Panc1 (cell line): ENCODE results near the gene TSC22D1. TPM values are rescaled to one million over a fixed set of nuclear protein-coding genes. Genes with fewer than 3 reads are reported as not detected.

Experiments
- ATAC-seq: fragments of 200-7000 bp; cut with Tn5 transposase; 2 replicates; pipeline ENCODE4 v1.9.1; 2020; ENCODE audit warnings: mild to moderate bottlenecking, moderate library complexity
- BruUV-seq: library from RNA; stranded (reverse); fragments of 400-500 nt; replicated peaks from 2 replicates; lab custom pipeline; 2021; lab: Mats Ljungman, UMichigan
- CTCF ChIA-PET: fragments of 300-600 bp; sonication (Branson Sonifier 250); formaldehyde crosslinking; loops from one replicate; lab custom pipeline; 2022; ENCODE audit warnings: antibody characterized with exemption; lab: Charles Lee
- POLR2A ChIA-PET: fragments of 300-600 bp; sonication (Branson Sonifier 250); formaldehyde crosslinking; loops from one replicate; lab custom pipeline; 2022; ENCODE audit warnings: antibody characterized with exemption; lab: Charles Lee
- DNase-seq: peaks from one replicate; pipeline ENCODE4 v3.0.0-alpha.2; 2010; ENCODE audit warnings: low read depth, low spot score
- H3K27ac ChIP-seq: 2 replicates; pipeline ENCODE4 v1.5.1; 2011; ENCODE audit warnings: mild to moderate bottlenecking, low read length, inconsistent platforms
- H3K27me3 ChIP-seq: fragments of 200-500 bp; sonication (Bioruptor generic); 2 replicates; pipeline ENCODE4 v1.6.0; 2014; ENCODE audit warnings: low read length, inconsistent platforms; ENCODE audit not compliant: control insufficient read depth, insufficient read depth
- H3K36me3 ChIP-seq: fragments of 200-500 bp; sonication (Bioruptor generic); 2 replicates; pipeline ENCODE4 v1.5.1; 2014; ENCODE audit warnings: inconsistent platforms, mild to moderate bottlenecking, low read length, moderate library complexity; ENCODE audit not compliant: control insufficient read depth, insufficient read depth
- H3K4me1 ChIP-seq: 2 replicates; pipeline ENCODE4 v1.5.1; 2011; ENCODE audit warnings: inconsistent platforms, mild to moderate bottlenecking, low read length, moderate library complexity; ENCODE audit not compliant: control insufficient read depth, insufficient read depth
- H3K4me3 ChIP-seq, 2 experiments: 2 replicates each; pipeline ENCODE4 v1.5.1; 2011 to 2012; ENCODE audit warnings: low read depth in 2 of 2, low read length in 2 of 2, mild to moderate bottlenecking in 2 of 2, inconsistent platforms in 1 of 2, moderate library complexity in 1 of 2
- H3K9me3 ChIP-seq: fragments of 200-500 bp; sonication (Bioruptor generic); 2 replicates; pipeline ENCODE4 v1.5.1; 2014; ENCODE audit warnings: low read depth, mild to moderate bottlenecking, inconsistent platforms, low read length, moderate library complexity; ENCODE audit not compliant: control insufficient read depth, insufficient read depth
- CTCF ChIP-seq: fragments of 450-650 bp; IDR thresholded peaks from 2 replicates; pipeline ENCODE4 v1.5.1; 2017; ENCODE audit warnings: mild to moderate bottlenecking
- POLR2AphosphoS5 ChIP-seq: IDR thresholded peaks from 2 replicates; pipeline ENCODE4 v1.6.1; 2012; ENCODE audit warnings: mild to moderate bottlenecking, low read depth, low read length, moderate library complexity
- REST ChIP-seq, 2 experiments: IDR thresholded peaks; 2 replicates each; pipeline ENCODE4 v1.6.1; 2011 to 2012; ENCODE audit warnings: low read depth in 2 of 2, control low read depth in 1 of 2, low read length in 1 of 2, mild to moderate bottlenecking in 1 of 2, moderate library complexity in 1 of 2; ENCODE audit not compliant: insufficient read depth in 1 of 2
- SIN3A ChIP-seq: IDR thresholded peaks from 2 replicates; pipeline ENCODE4 v1.6.1; 2012; ENCODE audit warnings: low read depth, mild to moderate bottlenecking, low read length, moderate library complexity, borderline replicate concordance; ENCODE audit not compliant: insufficient read depth
- TCF7L2 ChIP-seq: IDR thresholded peaks from 2 replicates; pipeline ENCODE4 v1.6.1; 2011; ENCODE audit warnings: mild to moderate bottlenecking, low read depth, low read length, inconsistent platforms
- in situ Hi-C: cut with HindIII; loops from 2 replicates; pipeline ENCODE4 v1.10.0; 2016; ENCODE audit warnings: low sequenced_read_pairs, low pct_unique_long_range_greater_than_20kb
- intact Hi-C: fragments of 100-400 bp; cut with micrococcal nuclease; formaldehyde crosslinking; loops from one replicate; pipeline ENCODE4 v1.10.0; 2022; ENCODE audit not compliant: unreplicated experiment
- total RNA-seq: library from RNA; stranded (reverse); gene quantifications from one replicate; pipeline ENCODE4 v1.2.1, GENCODE V29; 2021; ENCODE audit not compliant: unreplicated experiment

TSC22D1 gene
- total RNA-seq, 1 experiment from 2014 or later = 31.8 TPM

- intact Hi-C loops (no loop called here), in situ Hi-C loops (no loop called here)
- H3K9me3 ChIP-seq = no peaks in the 10 kb centered on the region
- ChIA-PET POLR2A (no interaction called here), CTCF (no interaction called here)
- TF ChIP-seq POLR2AphosphoS5 (no peak), CTCF (no peak), REST (IDR thresholded peaks at IDR 0.05; ENCODE audit: insufficient read depth in 1 of 2, low read depth in 2 of 2, low read length in 1 of 2) (no peak), SIN3A (no peak), TCF7L2 (no peak)
- no peak for ATAC-seq
- no peaks in the 10 kb centered on the region for H3K36me3 ChIP-seq
- DNase-seq = no peak
- H3K4me1 ChIP-seq = no peaks in the 10 kb centered on the region
- no peak overlapping the region for H3K4me3 ChIP-seq
- BruUV-seq = no TSS peak
- H3K27ac ChIP-seq = no peak overlapping the region
- H3K27me3 ChIP-seq = no peaks in the 10 kb centered on the region
These were observed 190.7 kb downstream of the TSC22D1 start for GRCh38 chr13:44385401-44385800.

GRCh38 chr13:44384778-44385177, 191.4 kb downstream of the TSC22D1 start:
- no peaks in the 10 kb centered on the region for H3K27me3 ChIP-seq
- intact Hi-C loops = no loop called here
- BruUV-seq = no TSS peak
- H3K27ac ChIP-seq = no peak overlapping the region
- H3K36me3 ChIP-seq = no peaks in the 10 kb centered on the region
- no peak overlapping the region for H3K4me3 ChIP-seq
- ChIA-PET POLR2A (no interaction called here), CTCF (no interaction called here)
- no peaks in the 10 kb centered on the region for H3K4me1 ChIP-seq
- in situ Hi-C loops = no loop called here
- ATAC-seq (no peak), DNase-seq (no peak)
- no peaks in the 10 kb centered on the region for H3K9me3 ChIP-seq
- TF ChIP-seq POLR2AphosphoS5 = no peak
- no peak for TF ChIP-seq CTCF
- TF ChIP-seq REST (IDR thresholded peaks at IDR 0.05; ENCODE audit: insufficient read depth in 1 of 2, low read depth in 2 of 2, low read length in 1 of 2) = no peak
- TF ChIP-seq TCF7L2 = no peak
- no peak for TF ChIP-seq SIN3A
